GM21737 (cell line): Measurements from ENCODE around the gene RARRES1.

Experiments
- ATAC-seq: cut with Tn5 transposase; IDR thresholded peaks from one replicate; pipeline ENCODE4 v1.9.1; 2021; ENCODE audit warnings: mild to moderate bottlenecking, moderate library complexity; ENCODE audit not compliant: unreplicated experiment

The RARRES1 gene

DNA sequence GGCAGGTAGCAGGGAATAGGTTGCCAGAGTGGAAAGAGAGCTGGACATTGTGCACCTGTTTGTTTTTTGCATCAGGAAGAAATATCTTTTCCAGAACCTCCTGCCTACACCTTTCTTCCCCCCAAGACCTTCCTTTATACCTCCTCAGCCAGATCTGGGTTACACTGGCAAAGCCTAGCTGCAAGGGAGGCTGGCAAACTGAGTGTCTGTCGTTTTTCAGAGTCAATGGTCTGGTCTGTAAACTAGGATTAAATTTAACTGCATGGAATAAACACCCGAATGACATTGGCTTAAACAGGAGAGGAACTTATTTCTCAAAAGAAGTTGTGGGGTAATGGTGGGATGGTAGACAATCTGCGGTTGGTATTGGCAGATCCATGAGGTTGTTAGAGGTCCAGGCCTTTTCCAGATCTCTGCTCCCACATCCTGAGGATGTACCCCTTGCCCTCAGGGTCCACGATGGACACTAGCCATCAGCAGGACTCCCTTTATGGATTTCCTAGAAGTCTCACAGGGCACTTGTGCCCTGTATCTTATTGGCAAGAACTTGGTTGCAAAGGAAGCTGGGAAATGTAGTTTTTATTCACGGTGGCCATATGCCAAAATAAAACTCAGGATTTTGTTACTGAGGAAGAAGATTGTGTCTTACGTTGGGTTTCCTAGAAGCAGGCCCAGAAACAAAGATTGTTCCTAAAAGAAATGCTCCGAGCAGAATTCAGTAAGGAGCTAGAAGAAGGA is 3.2 kb upstream of the RARRES1 start:
- no peak for ATAC-seq

DNA sequence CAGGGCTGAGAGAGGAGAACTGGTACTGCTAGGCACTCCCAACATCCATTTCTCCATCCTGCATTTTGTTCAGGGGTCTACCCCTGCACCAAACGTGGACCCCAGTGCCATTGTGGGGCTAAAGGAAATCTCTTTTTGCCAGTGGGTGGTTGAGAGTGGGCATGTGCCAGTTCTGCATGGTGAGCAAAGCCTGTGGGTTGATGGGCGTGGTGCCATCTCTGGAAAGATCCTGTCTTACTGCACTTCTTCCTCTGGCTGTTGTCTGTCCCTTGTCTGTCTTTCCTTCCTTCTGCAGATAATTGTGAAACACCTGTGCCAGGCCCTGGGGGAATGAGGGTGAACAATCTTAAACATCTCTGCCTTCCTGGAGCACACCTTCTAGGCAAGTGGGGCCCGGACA is 1.4 kb upstream of the RARRES1 start:
- ATAC-seq, result no peak

DNA sequence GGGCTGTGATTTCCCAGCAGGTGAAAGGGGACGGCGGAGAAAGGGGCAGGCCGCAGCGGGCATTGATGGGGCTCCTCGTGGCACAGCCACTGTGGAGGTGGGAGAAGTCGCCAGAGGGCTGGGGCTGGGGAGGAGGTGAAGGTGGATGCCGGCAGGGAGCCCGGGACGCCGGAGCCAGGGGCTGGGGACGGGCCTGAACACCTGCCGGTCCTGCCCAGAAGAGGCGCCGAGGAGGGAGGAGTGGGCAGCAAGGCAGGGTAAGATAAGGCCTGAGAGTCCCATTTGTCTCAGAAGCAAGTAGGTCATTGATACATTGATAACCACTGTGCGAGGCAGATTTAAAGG is 571 bp upstream of the RARRES1 start:
- ATAC-seq, result no peak

DNA sequence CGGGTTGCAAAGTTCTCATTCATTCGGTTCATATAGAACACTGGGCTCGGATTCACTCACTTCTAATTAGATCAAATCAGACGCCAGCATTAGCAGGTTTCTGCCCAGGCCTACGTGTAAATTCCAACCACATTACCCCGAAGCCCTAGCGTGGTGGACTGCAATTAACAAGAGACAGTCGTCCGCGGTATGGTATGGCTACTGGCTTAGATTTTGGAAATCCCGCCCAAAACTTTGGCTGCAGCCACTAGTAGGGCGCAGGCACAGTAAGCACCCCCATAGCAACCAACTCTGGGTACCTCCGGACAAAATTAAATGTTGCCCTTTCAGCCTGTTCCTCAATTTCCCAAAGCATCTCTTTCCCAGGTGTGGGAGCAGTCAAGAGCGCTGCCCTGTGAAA is 771 bp downstream of the RARRES1 start:
- no peak for ATAC-seq

DNA sequence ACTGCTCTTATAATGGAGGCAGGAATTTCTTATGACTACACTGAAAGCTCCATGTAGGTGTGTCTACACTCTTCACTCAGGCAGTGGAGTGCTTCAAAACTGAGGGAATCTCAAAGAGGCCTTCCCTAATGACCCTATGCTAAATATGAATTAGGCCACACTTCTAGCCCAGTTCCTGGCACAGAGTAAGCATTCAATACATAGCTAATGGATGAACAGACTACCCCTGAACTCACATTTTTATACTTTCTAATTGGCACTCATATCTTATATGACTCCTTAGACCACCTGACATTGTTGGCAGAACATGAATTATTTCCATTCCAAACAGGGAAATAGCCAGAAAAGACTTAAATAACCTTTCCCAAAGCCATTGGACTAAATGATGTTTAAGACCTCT is 3.4 kb downstream of the RARRES1 start:
- no peak for ATAC-seq

DNA sequence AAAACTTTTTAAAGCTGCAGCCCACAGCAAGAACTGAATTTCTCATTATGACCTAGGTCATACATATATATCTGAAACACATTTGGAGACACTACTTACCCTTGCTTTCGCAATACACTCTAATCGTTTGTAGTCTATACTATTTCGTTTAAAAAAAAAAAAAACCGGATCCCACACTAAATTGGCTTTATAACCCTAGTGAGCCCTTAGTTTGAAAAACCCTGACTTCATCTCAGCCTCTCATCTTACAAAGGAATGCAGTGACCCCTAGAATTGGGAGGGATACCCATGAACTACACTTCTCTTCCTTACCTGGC is 4.2 kb downstream of the RARRES1 start:
- no peak for ATAC-seq

DNA sequence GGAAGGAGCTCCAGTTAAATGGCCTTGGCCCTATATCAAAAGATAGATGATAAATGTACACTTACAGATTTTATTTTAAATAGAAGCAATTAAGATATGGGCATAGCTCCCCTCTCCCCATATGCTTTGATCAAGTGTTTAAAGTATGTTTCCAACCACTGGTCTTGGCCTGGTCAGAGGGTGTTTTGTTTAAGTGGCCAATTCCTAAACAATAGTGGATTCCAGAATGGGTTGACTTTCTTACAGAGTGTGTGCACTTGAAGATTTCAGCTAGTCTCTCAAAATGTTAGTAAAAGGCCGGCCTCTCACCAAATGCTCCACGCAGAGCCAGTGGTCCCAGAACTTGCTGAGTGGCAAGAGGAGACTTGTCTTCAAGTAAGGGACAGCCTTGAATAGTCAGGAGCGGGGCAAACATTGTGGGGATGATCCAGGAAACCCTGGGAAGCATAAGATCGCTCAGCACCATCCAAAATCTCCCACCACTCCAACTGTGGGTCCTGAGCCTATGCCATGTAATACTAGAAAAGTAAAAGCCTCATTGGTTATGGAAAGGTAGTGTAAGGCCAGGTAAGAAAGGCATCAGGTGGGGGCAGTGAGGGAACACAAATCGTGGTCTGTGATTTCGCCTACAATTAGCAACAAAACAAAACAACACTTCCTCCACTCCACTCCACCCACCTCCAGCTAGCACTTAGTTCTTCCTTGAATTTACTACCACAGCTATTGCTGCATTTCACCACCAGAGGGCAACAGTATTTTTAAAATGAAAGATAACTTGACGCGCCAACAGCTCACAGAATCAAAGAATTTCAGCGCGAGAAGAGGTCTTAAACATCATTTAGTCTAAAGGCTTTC is 4.8 kb downstream of the RARRES1 start:
- peak; percentile 41 for ATAC-seq

DNA sequence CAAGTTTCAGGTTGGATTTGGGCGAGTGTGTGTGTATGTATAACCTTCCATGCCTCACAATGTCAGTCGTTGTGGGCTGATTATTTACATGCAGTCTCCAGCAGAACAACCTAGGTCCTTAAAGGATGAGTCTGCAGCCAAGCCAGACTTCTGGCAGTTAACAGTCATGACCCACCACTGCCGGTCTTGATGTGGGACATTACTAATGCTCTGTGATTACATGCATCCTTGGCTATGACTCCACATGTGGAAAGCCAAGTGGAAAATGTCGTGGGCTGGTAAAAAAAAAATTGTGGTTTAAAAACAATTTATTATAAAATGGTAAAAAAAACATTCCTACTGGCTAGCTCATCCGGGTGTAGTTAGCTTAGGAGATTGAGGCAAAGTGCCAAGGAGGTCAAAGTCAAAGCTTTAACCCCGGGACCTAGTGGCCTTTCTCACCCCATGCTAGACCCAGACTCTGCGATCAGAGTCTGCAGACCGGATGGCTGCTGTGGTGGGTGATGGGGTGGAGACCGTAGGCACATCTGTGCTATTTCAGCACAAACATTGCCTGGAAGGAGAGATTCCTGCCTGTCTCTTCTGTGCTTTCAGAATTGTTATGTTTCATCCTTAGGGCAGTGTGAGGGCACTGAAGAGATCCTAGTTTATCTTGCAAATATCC is 6.8 kb downstream of the RARRES1 start:
- no peak for ATAC-seq

DNA sequence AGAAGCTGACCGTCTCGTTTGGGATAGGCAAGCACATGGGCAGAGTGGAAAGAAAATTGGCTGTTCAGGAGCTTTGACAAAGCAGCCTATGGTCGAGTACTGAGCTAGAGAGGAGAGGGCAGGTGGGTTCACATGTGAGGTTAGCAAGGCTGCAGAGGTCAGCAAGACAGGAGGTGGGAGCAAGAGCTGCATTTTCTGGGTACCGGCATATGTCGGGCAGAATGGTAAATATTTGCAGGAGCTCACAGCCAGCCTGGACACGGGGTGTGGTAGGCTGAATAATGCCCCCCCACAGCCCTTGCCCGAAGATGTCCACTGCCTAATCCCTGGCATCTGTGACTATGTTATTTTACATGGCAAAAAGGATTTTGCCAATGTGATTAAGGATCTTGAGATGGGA is 8.3 kb downstream of the RARRES1 start:
- ATAC-seq, result no peak

DNA sequence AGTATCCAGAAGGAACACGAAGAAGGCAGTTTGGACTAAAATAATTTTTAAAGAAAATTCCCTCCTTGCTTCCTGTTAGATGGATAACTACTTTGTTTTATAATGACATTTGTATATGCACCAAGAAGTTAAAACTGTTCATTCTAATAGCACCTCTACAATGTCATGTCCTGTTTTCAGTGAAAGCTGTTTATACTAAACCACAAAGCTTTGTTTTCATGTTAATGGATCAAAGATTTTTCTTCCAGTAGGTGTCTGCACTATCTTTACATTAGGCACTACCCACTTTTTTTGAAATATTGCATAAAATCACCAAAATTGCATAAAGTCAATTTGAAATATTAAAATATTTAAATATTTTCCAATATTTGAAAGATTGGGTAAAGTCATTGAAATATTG is 10.1 kb downstream of the RARRES1 start:
- ATAC-seq, result no peak

DNA sequence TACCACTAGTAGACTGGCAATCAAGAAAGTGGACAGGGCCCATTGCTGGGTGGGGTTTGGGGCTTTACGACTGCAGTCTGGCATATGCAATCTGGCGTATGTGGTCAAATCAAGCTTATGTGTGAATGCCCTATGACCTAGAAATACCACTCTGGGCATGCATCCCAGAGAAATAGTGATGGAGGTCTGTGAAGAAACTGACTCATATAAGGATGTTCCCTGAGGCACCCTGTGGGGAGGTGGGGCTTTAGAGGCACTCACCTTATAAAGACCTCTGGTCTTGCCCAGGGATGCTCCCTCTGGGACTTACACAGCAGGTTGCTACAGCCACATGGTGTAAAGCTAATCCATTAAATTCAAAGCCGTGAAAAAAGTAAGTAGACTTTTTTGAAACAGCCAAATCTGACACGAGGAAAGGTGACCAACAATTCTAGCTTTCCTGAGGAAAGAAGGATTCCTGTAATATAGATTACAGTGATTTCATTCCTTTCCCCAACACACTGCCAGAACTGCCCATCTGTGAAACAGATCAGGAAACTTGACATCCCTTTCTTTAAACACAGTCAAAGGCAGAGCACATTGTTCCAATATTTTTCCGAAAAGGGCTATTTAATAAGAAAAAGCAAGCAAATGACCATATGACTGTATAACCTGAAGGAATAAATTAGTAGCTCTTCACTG is 13.6 kb downstream of the RARRES1 start:
- no peak for ATAC-seq

DNA sequence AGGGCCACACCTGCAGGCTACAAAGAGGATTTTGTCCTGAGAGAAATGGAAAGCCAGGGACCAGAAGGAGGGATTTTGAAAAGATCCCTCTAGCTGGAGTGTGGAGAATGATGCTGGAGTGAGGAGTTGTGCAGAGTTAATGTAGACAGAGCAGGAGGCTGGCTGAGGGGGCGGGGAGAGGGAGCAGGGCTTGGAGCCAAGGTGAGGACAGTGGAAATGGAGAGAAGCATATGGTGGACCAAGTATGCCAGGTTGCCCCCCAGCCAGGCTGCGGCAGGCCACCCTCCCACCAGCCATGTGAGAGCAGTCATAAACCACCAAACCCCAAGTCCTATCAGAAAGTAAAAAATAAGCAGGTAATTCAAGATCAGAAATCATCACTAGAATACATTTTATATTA is 14.7 kb downstream of the RARRES1 start:
- ATAC-seq, result no peak

DNA sequence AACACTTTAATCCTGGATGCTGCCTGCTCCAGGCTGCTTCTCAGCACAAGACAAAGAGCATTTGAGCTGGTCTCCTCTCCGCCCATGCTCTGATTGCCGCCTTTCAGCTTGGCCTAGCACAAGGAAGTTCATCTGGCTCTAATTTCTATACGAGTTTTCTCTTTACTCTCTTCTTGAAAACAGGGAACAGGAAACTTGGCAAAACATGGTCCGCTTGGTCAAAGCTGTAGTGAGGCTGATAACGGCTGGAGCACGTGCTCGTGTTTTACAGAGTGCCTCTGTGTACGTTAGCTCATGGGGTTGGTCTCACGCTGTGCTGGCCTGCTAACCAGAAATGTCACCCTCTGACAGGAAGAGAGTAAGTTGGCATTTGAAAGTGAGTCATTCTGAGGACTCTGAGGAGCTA is 19.2 kb downstream of the RARRES1 start:
- ATAC-seq, result no peak

DNA sequence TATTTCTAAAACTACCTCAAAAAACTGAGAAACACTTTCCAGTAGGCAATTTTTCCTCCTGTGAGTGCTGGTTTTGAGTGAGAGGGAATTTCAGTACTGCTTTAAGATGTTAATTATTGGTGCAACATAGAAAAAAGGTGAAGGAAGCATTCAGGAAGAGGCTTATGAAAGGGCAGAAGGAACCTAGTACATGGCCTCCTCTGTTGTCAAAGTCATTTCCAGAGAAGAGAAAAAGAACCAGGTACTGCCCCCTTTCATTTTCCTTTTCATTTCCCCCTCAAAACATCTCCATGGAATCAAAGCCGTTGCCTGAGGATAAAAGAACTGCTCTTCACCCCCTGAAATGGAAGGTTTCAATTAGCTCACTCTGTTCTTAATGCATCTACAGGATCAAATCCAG is 19.8 kb downstream of the RARRES1 start:
- no peak for ATAC-seq

DNA sequence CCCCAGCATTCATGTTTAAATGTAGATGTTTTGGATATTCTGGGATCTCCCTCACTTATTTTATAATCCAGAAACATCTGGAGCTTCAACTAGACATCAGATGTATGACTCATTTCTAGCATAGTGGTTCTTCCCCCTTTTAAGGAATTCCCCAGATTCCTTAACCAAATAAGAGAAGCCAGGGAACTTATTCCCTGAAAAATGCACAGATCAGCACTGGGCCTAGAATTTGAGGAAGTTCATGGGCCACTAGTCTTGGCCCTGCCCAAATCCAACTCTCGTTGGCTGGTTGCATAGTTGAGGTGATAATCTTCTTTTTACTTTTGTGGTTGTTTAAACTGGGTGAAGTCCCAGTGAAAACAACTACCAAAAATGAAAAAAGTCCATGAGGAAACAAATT is 20.4 kb downstream of the RARRES1 start:
- no peak for ATAC-seq

DNA sequence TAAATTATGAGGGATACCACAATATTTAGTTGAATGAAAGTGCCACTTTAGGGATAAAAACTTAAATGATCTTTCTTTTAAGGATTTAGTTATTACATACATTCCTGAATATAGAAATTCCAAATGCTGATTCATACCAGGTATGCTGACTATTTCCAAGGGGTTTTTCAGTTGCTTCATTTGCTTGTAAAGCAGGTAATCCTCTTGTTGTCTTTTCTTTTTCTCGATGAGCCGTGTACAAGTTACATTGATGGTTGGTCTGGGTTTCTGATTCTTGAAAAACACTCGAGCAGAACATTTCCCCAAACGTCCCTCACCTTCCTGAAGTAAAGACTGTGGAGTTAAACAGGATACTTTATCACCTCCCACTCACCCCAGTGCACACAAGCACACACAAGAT is 21.7 kb downstream of the RARRES1 start:
- ATAC-seq, result no peak

DNA sequence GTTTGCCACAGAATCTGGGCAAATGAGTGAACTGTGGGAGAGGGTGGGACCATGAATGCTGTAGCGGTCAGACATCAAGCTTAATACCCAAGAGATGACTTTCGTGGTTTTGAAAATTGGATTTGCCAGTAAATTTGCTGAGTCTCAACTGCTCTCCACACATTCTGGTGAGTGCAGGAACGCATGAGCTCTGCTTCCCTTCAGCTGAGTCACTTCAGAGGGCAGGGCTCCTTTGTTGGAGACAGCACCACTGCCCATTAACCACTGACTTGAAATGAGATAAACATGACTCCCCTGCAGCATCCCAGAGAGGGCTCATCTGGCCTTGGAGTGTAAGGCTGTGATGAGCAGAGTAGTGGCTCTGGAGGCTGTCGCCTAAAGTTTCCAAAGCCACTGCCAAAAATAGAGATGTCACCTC is 22.6 kb downstream of the RARRES1 start:
- ATAC-seq, result no peak

DNA sequence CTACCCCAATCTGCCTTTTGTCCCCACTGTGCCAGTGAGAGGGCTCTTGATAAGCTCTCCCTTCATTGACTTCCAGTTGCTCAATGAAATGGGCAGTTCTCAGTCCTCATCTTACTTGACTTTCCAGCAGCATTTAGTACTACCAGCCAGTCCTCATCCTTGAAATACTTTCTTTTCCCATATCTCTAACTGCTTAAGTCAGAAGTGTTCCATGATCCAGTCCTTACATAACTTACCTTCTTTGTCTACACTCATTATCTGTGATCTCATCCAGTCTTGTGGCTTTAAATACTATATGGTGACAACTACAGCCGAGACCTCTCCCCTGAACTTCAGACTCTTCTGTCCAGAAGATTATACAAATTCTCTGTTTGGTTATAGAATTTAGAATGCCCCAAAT is 28.7 kb downstream of the RARRES1 start:
- no peak for ATAC-seq

DNA sequence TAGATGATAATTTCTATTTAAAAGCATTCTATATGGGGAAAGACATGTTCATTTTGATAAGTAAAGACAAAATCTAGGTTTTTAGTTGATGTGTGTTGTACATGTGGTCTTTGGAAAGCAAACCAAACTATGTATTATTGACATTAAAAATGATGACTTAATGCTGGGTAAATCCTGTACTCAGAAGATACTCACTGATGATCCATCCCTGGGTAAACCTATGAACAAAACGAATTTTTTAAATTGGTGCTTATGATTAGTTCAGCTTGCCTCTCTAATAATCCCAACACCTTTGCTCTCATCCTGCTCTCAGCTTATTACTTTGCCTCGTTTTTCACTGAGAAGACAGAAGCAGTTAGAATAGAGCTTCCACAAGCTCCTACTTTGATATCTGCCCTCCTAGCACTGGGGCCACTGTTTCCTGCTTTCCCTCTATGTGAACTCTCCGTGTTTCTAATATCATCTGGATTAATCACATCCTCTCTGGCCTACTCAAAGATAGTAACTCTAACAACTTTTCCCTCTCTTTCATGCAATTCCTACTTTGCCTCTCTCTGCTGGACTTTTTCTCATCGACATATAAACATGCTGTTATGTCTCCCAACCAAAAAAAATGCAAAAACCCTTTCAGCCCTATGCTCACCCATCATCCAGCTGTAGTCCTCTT is 29.3 kb downstream of the RARRES1 start:
- ATAC-seq, result no peak

DNA sequence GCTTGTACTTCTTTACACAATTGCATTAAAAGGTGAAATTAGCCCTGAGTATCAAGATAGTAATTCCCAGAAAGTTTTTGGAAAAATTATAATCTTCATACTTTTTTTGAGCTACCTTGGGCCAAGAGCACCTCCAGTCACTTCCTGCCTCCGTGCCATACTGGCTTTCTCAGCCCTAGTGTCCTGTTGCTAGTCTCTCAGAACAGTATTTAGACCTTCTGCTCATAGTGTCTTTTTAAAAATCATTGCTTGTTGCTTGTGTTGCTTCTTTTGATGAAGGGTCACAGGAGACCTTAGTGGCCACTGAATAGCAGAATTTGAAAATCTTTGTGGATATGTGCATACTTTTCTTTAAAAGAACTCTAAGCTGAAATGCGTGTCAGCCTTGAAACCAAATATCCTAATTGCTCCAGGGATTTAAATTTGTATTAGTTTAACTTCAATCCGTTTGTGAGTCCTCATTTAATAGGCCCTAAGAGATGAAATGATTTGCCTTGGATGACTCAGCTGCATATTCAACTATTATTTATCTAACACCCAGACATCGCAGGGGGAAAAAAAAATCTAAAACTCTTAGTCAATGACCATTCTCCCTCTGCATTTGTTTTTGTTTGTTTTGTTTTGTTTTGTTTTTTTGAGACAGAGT is 30.7 kb downstream of the RARRES1 start:
- no peak for ATAC-seq

DNA sequence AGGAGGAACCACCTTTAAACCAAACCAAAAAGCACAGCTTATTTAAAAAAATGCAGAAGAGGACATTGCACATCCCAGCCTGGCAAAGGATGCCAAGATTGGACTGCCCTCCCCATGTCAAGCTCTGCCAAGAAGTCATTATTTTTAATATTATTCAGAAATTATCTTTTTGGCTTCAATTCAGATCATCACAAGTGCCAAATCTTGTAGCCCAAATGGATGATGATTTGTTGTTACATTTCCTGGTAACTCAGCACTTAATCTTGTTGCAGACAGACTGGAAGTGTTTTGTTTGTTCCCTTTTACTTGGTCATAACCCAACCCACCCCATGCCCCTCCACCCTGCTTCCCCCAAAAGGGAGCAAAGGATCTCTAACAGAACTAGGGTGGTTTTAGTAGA is 31.7 kb downstream of the RARRES1 start:
- ATAC-seq, result no peak
